Chondrocyte (in vitro differentiated cells): ENCODE results near the gene GDF11. TPM values are rescaled to one million over a fixed set of nuclear protein-coding genes. Genes with fewer than 3 reads are reported as not detected.

Experiments used
- DNase-seq: peaks from one replicate; pipeline ENCODE4 v3.0.0; 2021; ENCODE audit warnings: mixed read lengths, low spot score
- H3K27ac Mint-ChIP-seq: one replicate; pipeline ENCODE4 v1.8.0; 2021; ENCODE audit warnings: mild to moderate bottlenecking, moderate library complexity, mixed read lengths; ENCODE audit not compliant: unreplicated experiment
- H3K27me3 Mint-ChIP-seq: 2 replicates; pipeline ENCODE4 v1.8.0; 2021; ENCODE audit warnings: low read depth, mixed read lengths
- H3K36me3 Mint-ChIP-seq: 2 replicates; pipeline ENCODE4 v1.8.0; 2021; ENCODE audit warnings: low read depth, mixed read lengths
- H3K4me1 Mint-ChIP-seq: 2 replicates; pipeline ENCODE4 v1.8.0; 2021; ENCODE audit warnings: low read depth, mild to moderate bottlenecking, mixed read lengths
- H3K4me3 Mint-ChIP-seq: one replicate; pipeline ENCODE4 v1.8.0; 2021; ENCODE audit warnings: mild to moderate bottlenecking, moderate library complexity, mixed read lengths; ENCODE audit not compliant: unreplicated experiment
- H3K9me3 Mint-ChIP-seq: 2 replicates; pipeline ENCODE4 v1.8.0; 2021; ENCODE audit warnings: low read depth, mixed read lengths
- CTCF ChIP-seq: fragments of 200-600 bp; sonication (generic); IDR thresholded peaks from 2 replicates; pipeline ENCODE4 v1.5.0; 2021; ENCODE audit warnings: antibody characterized with exemption, mild to moderate bottlenecking, moderate library complexity
- total RNA-seq: library from RNA; stranded (reverse); gene quantifications from 3 replicates; pipeline ENCODE4 v1.2.1, GENCODE V29; 2021

The GDF11 gene
- total RNA-seq, 1 donor from 2014 or later: 18.3 TPM

DNA sequence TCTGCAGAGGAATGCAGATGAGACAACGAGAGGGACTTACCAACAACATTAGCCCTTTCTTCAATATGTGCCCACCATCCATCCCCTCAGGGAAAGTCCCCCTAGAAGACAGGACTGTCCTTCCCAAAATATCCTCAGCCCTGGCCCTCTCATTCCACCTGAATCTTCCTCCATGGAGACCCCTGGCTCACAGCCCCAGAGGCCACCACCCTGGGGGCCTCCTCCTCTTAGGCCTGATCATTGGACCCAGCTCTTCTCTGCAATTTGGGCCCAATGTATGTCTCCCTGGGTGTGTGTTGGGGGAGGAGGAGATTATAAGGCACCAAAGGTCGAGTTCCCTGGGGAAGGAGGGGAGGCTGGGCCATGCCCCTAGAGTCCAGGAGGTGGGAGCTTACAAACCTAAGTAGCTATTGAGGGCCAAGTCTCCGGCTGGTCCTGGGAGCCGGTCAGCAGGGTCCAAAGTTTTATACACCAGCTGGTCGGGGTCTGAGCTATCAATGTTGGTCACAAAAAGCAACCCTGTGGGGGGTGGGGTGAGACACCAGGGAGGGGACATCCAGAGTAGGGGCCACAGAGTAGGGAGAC, 43.4 kb upstream of the GDF11 start:
- peak; percentile 50 for DNase-seq
- no peaks in the 10 kb centered on the region for H3K9me3 Mint-ChIP-seq
- no peak overlapping the region for H3K4me3 Mint-ChIP-seq
- no peak for TF ChIP-seq CTCF
- no peaks in the 10 kb centered on the region for H3K27me3 Mint-ChIP-seq
- no peak overlapping the region for H3K27ac Mint-ChIP-seq
- no peaks in the 10 kb centered on the region for H3K36me3 Mint-ChIP-seq
- H3K4me1 Mint-ChIP-seq: peaks cover 12% of the 10 kb centered on the region

DNA sequence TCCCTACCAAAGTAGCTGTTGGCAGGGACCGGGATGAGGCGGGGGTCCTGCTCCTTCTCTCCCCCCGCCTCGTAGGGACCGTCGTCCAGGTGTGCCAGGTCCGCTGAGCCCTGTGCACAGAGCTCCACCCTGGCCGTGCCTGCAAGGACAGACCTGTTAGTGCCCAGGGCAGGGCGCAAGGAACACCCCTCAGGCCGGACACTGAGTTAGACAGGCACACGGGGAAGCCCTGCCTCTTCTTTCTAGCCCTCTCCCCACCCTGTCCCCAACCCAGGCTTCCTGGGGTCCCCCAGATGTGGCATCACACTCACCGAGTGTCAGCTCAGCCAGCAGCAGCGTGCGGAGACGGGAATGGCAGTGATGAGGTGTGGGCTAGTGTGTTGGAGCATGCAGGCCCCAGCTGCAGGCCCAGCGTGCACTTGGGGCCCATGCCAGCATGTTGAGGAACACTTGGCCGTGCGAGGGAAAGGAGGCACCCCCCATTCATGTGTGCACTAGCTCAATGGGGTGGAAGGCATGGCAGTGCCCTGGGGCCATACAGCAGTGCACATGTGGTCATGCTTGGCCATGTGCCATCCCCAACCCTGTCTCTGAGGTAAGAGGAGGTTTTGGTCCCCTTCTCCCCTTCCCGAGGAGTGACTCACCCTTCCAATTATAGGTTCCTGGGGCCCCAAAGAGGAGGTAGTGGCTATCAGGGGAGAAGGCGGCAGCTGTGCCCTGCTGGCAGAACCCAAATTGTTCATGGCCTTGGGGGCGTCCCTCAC, 42.5 kb upstream of the GDF11 start:
- Mint-ChIP-seq H3K36me3 (no peaks in the 10 kb centered on the region), H3K9me3 (no peaks in the 10 kb centered on the region), H3K4me1 (peaks cover 17% of the 10 kb centered on the region)

DNA sequence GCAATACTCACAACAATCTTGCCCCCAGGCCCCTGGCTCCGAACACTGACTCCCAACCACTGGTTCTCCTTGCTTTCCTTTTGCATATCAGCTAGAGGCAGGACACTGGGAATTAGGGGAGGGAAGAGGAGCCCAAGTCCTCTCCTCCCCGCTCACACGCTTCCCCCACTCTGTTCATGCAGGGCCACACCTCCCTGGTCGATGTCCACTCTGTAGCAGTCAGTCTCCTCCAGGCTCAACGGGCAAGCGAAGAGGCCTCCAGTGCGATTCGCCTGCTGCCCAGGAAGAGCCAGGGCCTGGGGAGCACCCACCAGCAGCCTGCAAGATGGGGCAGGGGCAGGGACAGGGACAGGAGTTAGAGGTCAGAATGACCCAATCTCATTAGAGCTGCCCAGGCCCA, 40.1 kb upstream of the GDF11 start:
- Mint-ChIP-seq H3K4me1 (peaks cover 25% of the 10 kb centered on the region), H3K27ac (no peak overlapping the region), H3K27me3 (peaks cover 4% of the 10 kb centered on the region), H3K4me3 (no peak overlapping the region), H3K9me3 (no peaks in the 10 kb centered on the region), H3K36me3 (no peaks in the 10 kb centered on the region)
- DNase-seq: peak; percentile 75
- TF ChIP-seq CTCF: no peak

More for the DNA sequence above, 42.5 kb upstream of the GDF11 start:
- Mint-ChIP-seq H3K27ac (no peak overlapping the region), H3K4me3 (no peak overlapping the region), H3K27me3 (no peaks in the 10 kb centered on the region)
- no peak for TF ChIP-seq CTCF
- peak; percentile 79 for DNase-seq

DNA sequence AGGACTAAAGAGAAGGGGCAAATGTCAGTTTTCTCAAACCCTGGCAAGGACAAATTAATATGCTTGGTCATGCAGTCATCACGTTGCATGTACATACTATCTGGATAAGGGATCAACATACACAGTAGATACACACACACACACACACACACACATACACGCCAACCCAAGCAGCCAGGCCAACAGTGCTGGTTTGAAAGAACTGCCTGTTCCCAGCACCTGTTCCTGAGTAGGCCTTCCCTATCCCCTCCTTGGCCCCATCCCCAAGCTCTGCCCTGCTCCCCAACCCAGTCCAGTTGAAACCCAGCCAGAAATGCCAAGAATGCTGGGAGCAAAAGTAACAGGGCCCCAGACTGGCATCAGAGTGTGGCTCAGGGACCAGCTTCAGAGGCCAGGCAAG, 39.6 kb upstream of the GDF11 start:
- Mint-ChIP-seq H3K27me3 (peaks cover 7% of the 10 kb centered on the region), H3K4me1 (peaks cover 29% of the 10 kb centered on the region), H3K9me3 (no peaks in the 10 kb centered on the region), H3K36me3 (no peaks in the 10 kb centered on the region), H3K4me3 (peak overlapping the region; percentile 34), H3K27ac (peak overlapping the region; percentile 1)
- DNase-seq: peak; percentile 33
- no peak for TF ChIP-seq CTCF

GRCh38 chr12:55703901-55704761, 38.8 kb upstream of the GDF11 start:
- Mint-ChIP-seq H3K27me3 (peaks cover 12% of the 10 kb centered on the region), H3K36me3 (no peaks in the 10 kb centered on the region), H3K4me1 (peaks cover 36% of the 10 kb centered on the region), H3K27ac (no peak overlapping the region), H3K9me3 (no peaks in the 10 kb centered on the region), H3K4me3 (peak overlapping the region; percentile 34)
- TF ChIP-seq CTCF: no peak
- peak; percentile 54 for DNase-seq
